ENCODE data around the gene AR. TPM values are rescaled to one million over a fixed set of nuclear protein-coding genes. Genes with fewer than 3 reads are reported as not detected.

AR gene
- total and polyA plus RNA-seq, 2 experiments from 2014 or later = 0.99 to 5.4 TPM

GRCh38 chrX:67723580-67724351 is 179.9 kb downstream of the AR start:
- H2AFZ ChIP-seq = no peak overlapping the region
- H3K4me3 ChIP-seq = no peak overlapping the region
- no peaks in the 10 kb centered on the region for H3K9me2 ChIP-seq (replicated peaks; ENCODE audit: insufficient read depth)
- H3K9me3 ChIP-seq (ENCODE audit: low read depth) = no peaks in the 10 kb centered on the region
- TF ChIP-seq EZH2 (IDR thresholded peaks at IDR 0.05; ENCODE audit: borderline replicate concordance) (no peak), CTCF (IDR thresholded peaks at IDR 0.05; ENCODE audit: poor library complexity) (no peak), EZH2phosphoT487 (IDR thresholded peaks at IDR 0.05; ENCODE audit: low read depth, severe bottlenecking, unreplicated experiment) (no peak)
- 77% methylated on average over 5 of the region's 5 CpGs for WGBS (ENCODE audit: low lambda C conversion rate, missing lambda C conversion rate)
- H3K27me3 ChIP-seq = no peaks in the 10 kb centered on the region
- DNase-seq (ENCODE audit: low spot score) = no peak
- H4K20me1 ChIP-seq (ENCODE audit: insufficient read depth, poor library complexity, severe bottlenecking) = no peaks in the 10 kb centered on the region
- H3K79me2 ChIP-seq = no peaks in the 10 kb centered on the region
- H3K27ac ChIP-seq = no peak overlapping the region
- no peaks in the 10 kb centered on the region for H3K4me1 ChIP-seq (ENCODE audit: insufficient read depth)
- H3K4me2 ChIP-seq = no peak overlapping the region
- no peaks in the 10 kb centered on the region for H3K36me3 ChIP-seq (replicated peaks; ENCODE audit: insufficient read depth, low read depth)

- no peak for DNase-seq (ENCODE audit: low spot score)
- Histone ChIP-seq H3K9me2 (replicated peaks; ENCODE audit: insufficient read depth) (no peaks in the 10 kb centered on the region), H2AFZ (no peak overlapping the region), H3K79me2 (no peaks in the 10 kb centered on the region), H3K4me3 (no peak overlapping the region), H3K4me1 (ENCODE audit: insufficient read depth) (no peaks in the 10 kb centered on the region), H3K27me3 (no peaks in the 10 kb centered on the region), H3K36me3 (replicated peaks; ENCODE audit: insufficient read depth, low read depth) (no peaks in the 10 kb centered on the region), H4K20me1 (ENCODE audit: insufficient read depth, poor library complexity, severe bottlenecking) (no peaks in the 10 kb centered on the region), H3K4me2 (no peak overlapping the region), H3K27ac (no peak overlapping the region), H3K9me3 (ENCODE audit: low read depth) (no peaks in the 10 kb centered on the region)
- TF ChIP-seq EZH2phosphoT487 (IDR thresholded peaks at IDR 0.05; ENCODE audit: low read depth, severe bottlenecking, unreplicated experiment) = no peak
- no peak for TF ChIP-seq CTCF (IDR thresholded peaks at IDR 0.05; ENCODE audit: poor library complexity)
- no peak for TF ChIP-seq EZH2 (IDR thresholded peaks at IDR 0.05; ENCODE audit: borderline replicate concordance)
- 67% methylated on average over 5 of the region's 5 CpGs for WGBS (ENCODE audit: low lambda C conversion rate, missing lambda C conversion rate)
Measured at GRCh38 chrX:67724359-67725110, 180.7 kb downstream of the AR start.

- Histone ChIP-seq H3K27me3 (no peaks in the 10 kb centered on the region), H3K9me3 (ENCODE audit: low read depth) (no peaks in the 10 kb centered on the region), H3K36me3 (replicated peaks; ENCODE audit: insufficient read depth, low read depth) (no peaks in the 10 kb centered on the region), H3K4me1 (ENCODE audit: insufficient read depth) (no peaks in the 10 kb centered on the region), H3K9me2 (replicated peaks; ENCODE audit: insufficient read depth) (no peaks in the 10 kb centered on the region), H4K20me1 (ENCODE audit: insufficient read depth, poor library complexity, severe bottlenecking) (no peaks in the 10 kb centered on the region), H3K79me2 (no peaks in the 10 kb centered on the region), H3K4me3 (no peak overlapping the region), H3K4me2 (no peak overlapping the region), H2AFZ (no peak overlapping the region), H3K27ac (no peak overlapping the region)
- WGBS (ENCODE audit: low lambda C conversion rate, missing lambda C conversion rate) = 75% methylated on average over 2 of the region's 2 CpGs
- DNase-seq (ENCODE audit: low spot score) = no peak
- TF ChIP-seq EZH2phosphoT487 (IDR thresholded peaks at IDR 0.05; ENCODE audit: low read depth, severe bottlenecking, unreplicated experiment) (no peak), EZH2 (IDR thresholded peaks at IDR 0.05; ENCODE audit: borderline replicate concordance) (no peak), CTCF (IDR thresholded peaks at IDR 0.05; ENCODE audit: poor library complexity) (no peak)
Measured at GRCh38 chrX:67725471-67725870, 181.7 kb downstream of the AR start.

Data from hepatocyte (in vitro differentiated cells).